Common myeloid progenitor, CD34-positive (primary cell): ENCODE data around the gene KCNQ2. TPM values are rescaled to one million over a fixed set of nuclear protein-coding genes. Genes with fewer than 3 reads are reported as not detected.

Experiments
- CTCF ChIA-PET: fragments of 350-600 bp; sonication (Branson Sonifier 250); formaldehyde crosslinking; loops from one replicate; lab custom pipeline; 2021; ENCODE audit warnings: antibody characterized with exemption; lab: Charles Lee
- POLR2A ChIA-PET: fragments of 350-600 bp; sonication (Branson Sonifier 250); formaldehyde crosslinking; loops from one replicate; lab custom pipeline; 2021; ENCODE audit warnings: antibody characterized with exemption; lab: Charles Lee
- DNase-seq, 3 donors: peaks; one replicate each; pipeline versions ENCODE4 v3.0.0 to v3.0.0-alpha.2; 2013
- H3K27ac ChIP-seq, 2 experiments: 1 replicate in 1 of 2; 2 replicates in 1 of 2; pipeline ENCODE4 v1.7.0; 2013; ENCODE audit warnings: inconsistent platforms in 2 of 2, low read length in 2 of 2, mild to moderate bottlenecking in 2 of 2, low read depth in 1 of 2, moderate library complexity in 1 of 2; ENCODE audit not compliant: severe bottlenecking in 2 of 2, insufficient read depth in 1 of 2, poor library complexity in 1 of 2
- H3K27me3 ChIP-seq, 5 experiments: replicated peaks in 2 of 5; 1 replicate in 3 of 5; 2 replicates in 2 of 5; pipeline versions ENCODE4 v1.6.1 to v1.7.0; 2013; ENCODE audit warnings: low read length in 4 of 5, mild to moderate bottlenecking in 2 of 5, moderate library complexity in 2 of 5, inconsistent platforms in 1 of 5; ENCODE audit not compliant: insufficient read depth in 5 of 5, control insufficient read depth in 4 of 5
- H3K36me3 ChIP-seq, 4 experiments: 1 replicate in 2 of 4; 2 replicates in 2 of 4; pipeline versions ENCODE4 v1.6.1 to v1.7.0; 2013; ENCODE audit warnings: low read length in 3 of 4, control low read depth in 1 of 4, mild to moderate bottlenecking in 1 of 4; ENCODE audit not compliant: control insufficient read depth in 4 of 4, insufficient read depth in 4 of 4
- H3K4me1 ChIP-seq, 4 experiments: 1 replicate in 3 of 4; 2 replicates in 1 of 4; pipeline versions ENCODE4 v1.6.1 to v1.7.1; 2013; ENCODE audit warnings: low read length in 3 of 4, mild to moderate bottlenecking in 3 of 4, control low read depth in 1 of 4, inconsistent platforms in 1 of 4, moderate library complexity in 1 of 4; ENCODE audit not compliant: control insufficient read depth in 4 of 4, insufficient read depth in 4 of 4; ENCODE audit errors: control extremely low read depth in 1 of 4
- H3K4me3 ChIP-seq, 7 experiments: 1 replicate in 4 of 7; 2 replicates in 3 of 7; pipeline versions ENCODE4 v1.5.1 to v1.7.0; 2013; ENCODE audit warnings: mild to moderate bottlenecking in 7 of 7, low read length in 6 of 7, moderate library complexity in 6 of 7, inconsistent platforms in 2 of 7, low read depth in 2 of 7, control low read depth in 1 of 7; ENCODE audit not compliant: insufficient read depth in 4 of 7, control insufficient read depth in 1 of 7; ENCODE audit errors: extremely low read depth in 1 of 7
- H3K9me3 ChIP-seq, 5 experiments: 1 replicate in 4 of 5; 2 replicates in 1 of 5; pipeline versions ENCODE4 v1.6.1 to v1.7.1; 2013; ENCODE audit warnings: low read length in 4 of 5, mild to moderate bottlenecking in 2 of 5, inconsistent platforms in 1 of 5, low read depth in 1 of 5, moderate library complexity in 1 of 5; ENCODE audit not compliant: control insufficient read depth in 4 of 5, insufficient read depth in 2 of 5; ENCODE audit errors: control extremely low read depth in 1 of 5
- WGBS: methylation state at CpG from one replicate; pipeline ENCODE4 v1.1.5; 2013; ENCODE audit not compliant: insufficient coverage; 5-methylcytosine and 5-hydroxymethylcytosine counted together
- polyA plus RNA-seq: library from polyadenylated mRNA; unstranded; fragments of 120-200 nt; gene quantifications from one replicate; pipeline ENCODE4 v1.2.1, GENCODE V29; 2013

The KCNQ2 gene
- 0.07 TPM for polyA plus RNA-seq

GRCh38 chr20:63471981-63472831 lies at the start of gene KCNQ2:
Gene KCNQ2, minus strand, starts transcription at chr20:63472655. Its CDS starts 192 bp downstream, at chr20:63472463.
- peak within 1 kb of the TSS in 3 of 7 experiments; percentile 4 to 50 (median 48) for H3K4me3 ChIP-seq
- POLR2A ChIA-PET = no interaction called here
- no peak within 1 kb of the TSS for H3K27ac ChIP-seq
- no peak for DNase-seq
- H3K36me3 ChIP-seq = no peaks in the 10 kb centered on the region
- peaks cover 0 to 95% (median 27%) of the 10 kb centered on the region in 5 experiments for H3K27me3 ChIP-seq
- H3K4me1 ChIP-seq = peaks cover 0 to 16% (median 9%) of the 10 kb centered on the region in 4 experiments
- 0% methylated on average over 76 of the region's 111 CpGs for WGBS
- H3K9me3 ChIP-seq = no peaks in the 10 kb centered on the region
- CTCF ChIA-PET = interaction anchor here (0.8 kb wide), 1 partner anchor 25 kb away, joined by 3 read pairs; no protein-coding TSS in a partner anchor

- Histone ChIP-seq H3K36me3 (peaks cover 2 to 16% (median 9%) of the 10 kb centered on the region in 4 experiments), H3K27me3 (no peaks in the 10 kb centered on the region), H3K27ac (peak overlapping the region in 1 of 2 experiments; percentile 64), H3K4me3 (peak overlapping the region; percentile 52 to 83 (median 76)), H3K4me1 (peaks cover 4 to 28% (median 27%) of the 10 kb centered on the region in 4 experiments), H3K9me3 (peaks cover 0 to 11% (median 6%) of the 10 kb centered on the region in 5 experiments)
- DNase-seq = no peak
- WGBS = 78% methylated on average over 10 of the region's 23 CpGs
- ChIA-PET POLR2A (interaction anchor here (0.6 to 2.0 kb wide), 3 partner anchors 10 to 264 kb away, joined by 3 to 7 read pairs (median 4); no protein-coding TSS in a partner anchor), CTCF (interaction anchor here (1.3 to 4.7 kb wide), 5 partner anchors 9 to 85 kb away, joined by 3 to 31 read pairs (median 12); partner anchors contain the start of gene PTK6)
Measured at GRCh38 chr20:63521602-63522001, 49.1 kb upstream of the KCNQ2 start.

GRCh38 chr20:63520934-63521601 lies 48.6 kb upstream of the KCNQ2 start:
- Histone ChIP-seq H3K4me1 (peaks cover 1 to 28% (median 25%) of the 10 kb centered on the region in 4 experiments), H3K27ac (peak overlapping the region in 1 of 2 experiments; percentile 64), H3K4me3 (peak overlapping the region; percentile 52 to 83 (median 76)), H3K9me3 (peaks cover 0 to 11% (median 6%) of the 10 kb centered on the region in 5 experiments), H3K27me3 (no peaks in the 10 kb centered on the region), H3K36me3 (peaks cover 2 to 16% (median 9%) of the 10 kb centered on the region in 4 experiments)
- POLR2A ChIA-PET = interaction anchor here (0.6 to 2.0 kb wide), 4 partner anchors 11 to 265 kb away, joined by 3 to 7 read pairs (median 4); no protein-coding TSS in a partner anchor
- 1% methylated on average over 38 of the region's 68 CpGs for WGBS
- CTCF ChIA-PET = interaction anchor here (1.0 to 4.7 kb wide), 6 partner anchors 10 to 84 kb away, joined by 3 to 31 read pairs (median 8); partner anchors contain the start of gene PTK6
- DNase-seq = peak; percentile 52 to 72 (median 69)

GRCh38 chr20:63520504-63520933 lies 48.1 kb upstream of the KCNQ2 start, which contains the start of gene PPDPF:
Gene PPDPF, plus strand, starts transcription at chr20:63520765. Its CDS starts 544 bp downstream, at chr20:63521309.
- H3K4me3 ChIP-seq = peak within 1 kb of the TSS; percentile 52 to 83 (median 76)
- POLR2A ChIA-PET = interaction anchor here (0.6 to 2.0 kb wide), 2 partner anchors 12 to 24 kb away, joined by 3 to 7 read pairs; no protein-coding TSS in a partner anchor
- CTCF ChIA-PET = interaction anchor here (1.0 to 4.7 kb wide), 6 partner anchors 10 to 84 kb away, joined by 3 to 31 read pairs (median 8); partner anchors contain the start of gene PTK6
- peaks cover 2 to 16% (median 9%) of the 10 kb centered on the region in 4 experiments for H3K36me3 ChIP-seq
- peaks cover 0 to 28% (median 21%) of the 10 kb centered on the region in 4 experiments for H3K4me1 ChIP-seq
- whole genome bisulfite sequencing = under 1% methylated on average over 59 of the region's 64 CpGs
- DNase-seq = peak; percentile 74 to 88 (median 88)
- H3K9me3 ChIP-seq = peaks cover 0 to 11% (median 6%) of the 10 kb centered on the region in 5 experiments
- H3K27me3 ChIP-seq = no peaks in the 10 kb centered on the region
- H3K27ac ChIP-seq = peak within 1 kb of the TSS in 1 of 2 experiments; percentile 64

- Histone ChIP-seq H3K27ac (no peak overlapping the region), H3K36me3 (peaks cover 2 to 16% (median 9%) of the 10 kb centered on the region in 4 experiments), H3K4me3 (peak overlapping the region; percentile 35 to 83 (median 76)), H3K27me3 (no peaks in the 10 kb centered on the region), H3K9me3 (peaks cover 0 to 11% (median 6%) of the 10 kb centered on the region in 5 experiments), H3K4me1 (peaks cover 0 to 28% (median 21%) of the 10 kb centered on the region in 4 experiments)
- under 1% methylated on average over 55 of the region's 72 CpGs for WGBS
- peak; percentile 59 to 77 (median 67) for DNase-seq
- POLR2A ChIA-PET = interaction anchor here (2.0 kb wide), 1 partner anchor 23 kb away, joined by 7 read pairs; no protein-coding TSS in a partner anchor
- CTCF ChIA-PET = interaction anchor here (1.0 to 4.8 kb wide), 6 partner anchors 11 to 78 kb away, joined by 4 to 31 read pairs (median 12); partner anchors contain the start of gene PTK6
Measured at GRCh38 chr20:63519668-63520503, 47.4 kb upstream of the KCNQ2 start.
